NCI-H345 treated with DMSO at 0.1 percent for 48 hours (cell line): ENCODE measurements around the gene SERTAD1.
A peak's percentile ranks its signal among the peaks of the same experiment; 100 is the strongest.
"Not testable (repeated sequence)": the region's sequence is repeated elsewhere in the genome, so short reads cannot be mapped to it uniquely, and the experiment has no call there.

Source experiments
- DNase-seq: peaks from one replicate; lab custom pipeline; 2025; ENCODE audit not compliant: unreplicated experiment; lab: John Stamatoyannopoulos, UW

SERTAD1 gene, protein sequence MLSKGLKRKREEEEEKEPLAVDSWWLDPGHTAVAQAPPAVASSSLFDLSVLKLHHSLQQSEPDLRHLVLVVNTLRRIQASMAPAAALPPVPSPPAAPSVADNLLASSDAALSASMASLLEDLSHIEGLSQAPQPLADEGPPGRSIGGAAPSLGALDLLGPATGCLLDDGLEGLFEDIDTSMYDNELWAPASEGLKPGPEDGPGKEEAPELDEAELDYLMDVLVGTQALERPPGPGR

GRCh38 chr19:40425450-40426287 is at the start of gene SERTAD1:
SERTAD1 (minus strand) TSS chr19:40425992; CDS start chr19:40423546, 2,446 bp downstream.
- DNase-seq = peak; percentile 100

DNA sequence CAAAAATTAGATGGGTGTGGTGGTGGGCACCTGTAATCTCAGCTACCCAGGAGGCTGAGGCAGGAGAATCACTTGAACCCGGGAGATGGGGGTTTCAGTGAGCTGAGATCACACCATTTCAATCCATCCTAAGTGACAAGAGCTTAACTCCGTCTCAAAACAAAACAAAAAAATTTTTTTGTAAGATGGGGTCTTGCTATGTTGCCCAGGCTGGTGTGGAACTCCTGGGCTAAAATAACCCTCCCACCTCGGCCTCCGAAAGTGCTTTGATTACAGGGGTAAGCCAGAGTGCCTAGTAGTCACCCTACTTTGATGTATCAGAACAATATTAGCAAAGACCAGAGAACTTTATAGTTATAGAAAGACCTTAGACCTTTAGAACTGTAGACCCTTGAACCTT is 48.9 kb upstream of the SERTAD1 start:
- DNase-seq = no peak

- no peak for DNase-seq
These were observed 46.7 kb upstream of the SERTAD1 start for GRCh38 chr19:40472516-40472915.

DNA sequence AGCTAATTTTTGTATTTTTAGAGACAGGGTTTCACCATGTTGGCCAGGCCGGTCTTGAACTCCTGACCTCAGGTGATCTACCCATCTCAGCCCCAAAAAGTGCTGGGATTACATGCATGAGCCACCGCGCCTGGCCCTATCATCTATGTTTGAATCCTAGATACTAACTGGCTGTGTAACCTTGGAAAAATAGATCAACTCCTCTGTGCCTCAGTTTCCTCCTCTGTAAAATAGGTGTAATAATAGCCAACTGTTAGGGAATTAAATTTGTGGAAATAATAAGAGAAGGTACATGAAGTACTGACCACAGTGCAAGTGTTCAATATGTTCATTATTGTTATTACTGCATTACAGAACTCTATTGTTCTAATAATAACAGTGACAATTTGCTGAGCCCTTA is 45.3 kb upstream of the SERTAD1 start:
- DNase-seq = no peak

- DNase-seq = no peak
These were observed 43.2 kb upstream of the SERTAD1 start for GRCh38 chr19:40469011-40469410.

GRCh38 chr19:40466985-40467734 is 41.4 kb upstream of the SERTAD1 start, which contains the start of gene SPTBN4:
SPTBN4 (plus strand) TSS chr19:40467001; CDS start chr19:40472622, 5,621 bp downstream.
- no peak for DNase-seq

GRCh38 chr19:40466219-40466984 is 40.6 kb upstream of the SERTAD1 start:
- DNase-seq = no peak

GRCh38 chr19:40465557-40466218 is 39.9 kb upstream of the SERTAD1 start, which contains the start of gene BLVRB:
BLVRB (minus strand) TSS chr19:40465745; CDS start chr19:40465688, 57 bp downstream.
- peak; percentile 100 for DNase-seq

GRCh38 chr19:40465025-40465556 is 39.3 kb upstream of the SERTAD1 start:
- DNase-seq = no peak

- DNase-seq = peak; percentile 79
These were observed 38.5 kb upstream of the SERTAD1 start for GRCh38 chr19:40464059-40465024.

GRCh38 chr19:40463587-40464037 is 37.8 kb upstream of the SERTAD1 start:
- not testable (repeated sequence) for DNase-seq

DNA sequence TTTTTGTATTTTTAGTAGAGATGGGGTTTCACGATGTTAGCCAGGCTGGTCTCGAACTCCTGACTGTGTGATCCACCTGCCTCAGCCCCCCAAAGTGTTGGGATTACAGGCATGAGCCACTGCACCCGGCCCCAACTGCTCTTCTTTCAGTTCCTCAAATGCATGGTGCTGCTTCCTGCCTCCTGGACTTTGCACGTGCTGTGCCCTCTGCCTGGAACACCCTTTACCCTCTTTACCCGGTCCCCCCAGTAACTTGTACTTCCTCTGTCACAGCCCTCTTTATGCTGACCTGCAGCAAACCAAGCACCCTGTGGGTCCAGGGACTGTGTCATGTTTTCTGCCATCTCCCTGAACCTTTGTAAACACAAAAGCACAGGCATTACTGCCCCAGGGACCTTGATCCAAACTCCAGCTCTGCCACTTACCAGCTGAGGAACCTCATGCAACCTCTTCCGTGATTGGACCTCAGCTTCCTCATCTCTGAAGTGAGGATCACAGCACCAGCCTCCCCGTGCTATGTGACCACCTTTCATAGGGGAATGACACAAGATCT is 36.0 kb upstream of the SERTAD1 start:
- no peak for DNase-seq

DNA sequence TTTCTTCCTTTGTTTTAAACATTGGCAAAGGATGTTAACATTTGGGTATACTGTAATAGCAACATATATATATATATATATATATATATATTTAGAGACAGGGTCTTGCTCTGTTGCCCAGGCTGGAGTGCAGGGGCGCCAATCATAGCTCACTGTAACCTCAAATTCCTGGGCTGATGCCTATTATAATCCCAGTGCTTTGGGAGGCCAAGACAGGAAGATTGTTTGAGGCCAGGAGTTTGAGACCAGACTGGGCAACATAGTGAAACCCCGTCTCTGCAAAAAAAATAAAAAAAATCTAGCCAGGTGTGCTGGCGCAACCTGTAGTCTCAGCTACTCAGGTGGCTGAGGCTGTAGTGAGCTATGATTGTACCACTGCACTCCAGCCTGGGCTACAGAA is 34.4 kb upstream of the SERTAD1 start:
- no peak for DNase-seq

DNA sequence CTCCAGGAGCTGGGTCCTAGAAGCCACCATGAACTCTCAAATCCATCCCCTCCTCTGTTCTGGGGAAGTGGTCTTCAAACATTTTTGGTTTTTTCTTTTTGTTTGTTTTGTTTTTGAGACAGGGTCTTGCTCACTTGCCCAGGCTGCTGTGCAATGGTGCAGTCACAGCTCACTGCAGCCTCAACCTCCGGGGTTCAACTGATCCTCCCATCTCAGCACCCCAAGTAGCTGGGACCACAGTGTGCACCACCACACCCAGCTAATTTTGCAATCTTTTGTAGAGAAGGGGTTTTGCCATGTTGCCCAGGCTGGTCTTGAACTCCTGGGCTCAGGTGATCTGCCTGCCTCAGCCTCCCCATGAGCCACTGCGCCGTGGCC is 32.8 kb upstream of the SERTAD1 start:
- DNase-seq = no peak

- DNase-seq = no peak
These were observed 32.3 kb upstream of the SERTAD1 start for GRCh38 chr19:40457953-40458596.

DNA sequence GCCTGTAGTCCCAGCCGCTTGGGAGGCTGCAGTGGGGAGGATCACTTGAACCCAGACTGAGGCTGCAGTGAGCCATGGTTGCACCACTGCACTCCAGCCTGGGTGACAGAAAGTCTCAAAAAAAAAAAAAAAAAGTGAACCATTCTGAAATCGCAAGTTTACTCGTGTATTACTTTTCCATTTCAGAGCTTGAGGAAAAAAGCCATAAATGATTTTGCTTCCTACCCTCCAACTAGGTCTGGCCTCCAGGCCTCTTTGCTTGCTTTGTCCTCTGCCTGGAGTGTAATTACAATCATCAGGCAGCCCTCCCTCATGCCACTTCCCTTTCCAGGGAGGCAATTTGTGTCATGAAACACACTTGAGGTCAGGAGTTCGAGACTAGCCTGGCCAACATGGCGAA is 31.3 kb upstream of the SERTAD1 start:
- no peak for DNase-seq

DNA sequence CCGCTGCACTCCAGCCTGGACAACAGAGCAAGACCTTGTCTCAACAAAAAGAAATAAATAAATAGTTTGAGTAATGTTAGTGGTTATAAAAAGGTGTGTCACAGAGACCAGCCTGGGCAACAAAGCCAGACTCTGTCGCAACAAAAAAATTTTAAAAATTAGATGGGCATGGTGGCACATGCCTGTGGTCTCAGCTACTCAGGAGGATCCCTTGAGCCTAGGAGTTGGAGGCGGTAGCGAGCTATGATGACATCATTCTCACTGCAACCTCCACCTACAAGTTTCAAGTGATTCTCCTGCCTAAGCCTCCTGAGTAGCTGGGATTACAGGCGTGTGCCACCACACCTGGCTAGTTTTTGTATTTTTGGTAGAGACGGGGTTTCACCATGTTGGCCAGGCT is 28.2 kb upstream of the SERTAD1 start:
- not testable (repeated sequence) for DNase-seq
